Immature natural killer cell (primary cell): ENCODE data around the gene MXRA7. TPM values are rescaled to one million over a fixed set of nuclear protein-coding genes. Genes with fewer than 3 reads are reported as not detected.
"Not testable (repeated sequence)": the region's sequence is repeated elsewhere in the genome, so short reads cannot be mapped to it uniquely, and the experiment has no call there.

Experiments used
- DNase-seq, 3 donors: peaks; one replicate each; pipeline ENCODE4 v3.0.0; 2022; ENCODE audit warnings: mixed read lengths in 1 of 3
- H3K27ac Mint-ChIP-seq, 6 donors: one replicate each; pipeline ENCODE4 v1.8.0; 2020; ENCODE audit warnings: mixed read lengths in 6 of 6, mild to moderate bottlenecking in 5 of 6, inconsistent platforms in 4 of 6, moderate library complexity in 3 of 6
- H3K27me3 Mint-ChIP-seq, 3 donors: one replicate each; pipeline ENCODE4 v1.8.0; 2020 to 2021; ENCODE audit warnings: low read depth in 3 of 3, mild to moderate bottlenecking in 3 of 3, mixed read lengths in 3 of 3, moderate library complexity in 3 of 3, inconsistent platforms in 1 of 3
- H3K36me3 Mint-ChIP-seq, 3 donors: one replicate each; pipeline ENCODE4 v1.8.0; 2020; ENCODE audit warnings: mixed read lengths in 3 of 3, inconsistent platforms in 2 of 3, mild to moderate bottlenecking in 2 of 3
- H3K4me1 Mint-ChIP-seq, 2 donors: one replicate each; pipeline ENCODE4 v1.8.0; 2020; ENCODE audit warnings: inconsistent platforms in 2 of 2, mild to moderate bottlenecking in 2 of 2, mixed read lengths in 2 of 2, moderate library complexity in 1 of 2
- H3K4me3 Mint-ChIP-seq, 5 donors: one replicate each; pipeline ENCODE4 v1.8.0; 2020; ENCODE audit warnings: mild to moderate bottlenecking in 5 of 5, mixed read lengths in 5 of 5, inconsistent platforms in 3 of 5, moderate library complexity in 3 of 5
- H3K9me3 Mint-ChIP-seq, 6 donors: one replicate each; pipeline ENCODE4 v1.8.0; 2020; ENCODE audit warnings: mild to moderate bottlenecking in 6 of 6, mixed read lengths in 6 of 6, inconsistent platforms in 4 of 6, moderate library complexity in 3 of 6
- polyA plus RNA-seq, 3 donors: library from polyadenylated mRNA; unstranded; fragments of 300-500 nt; fragmentation: Illumina TruSeq; gene quantifications; one replicate each; pipeline ENCODE4 v1.2.3, GENCODE V29; 2021

The MXRA7 gene
- 10 to 100 TPM; 23.6 to 60.6 (median 56.7) TPM for polyA plus RNA-seq

GRCh38 chr17:76710863-76711611 lies at the start of gene MXRA7:
Gene MXRA7, minus strand, starts transcription at chr17:76710965. Its CDS starts 19 bp downstream, at chr17:76710946.
- H3K27me3 Mint-ChIP-seq: peaks cover 10 to 24% (median 19%) of the 10 kb centered on the region in 3 donors
- H3K27ac Mint-ChIP-seq: peak within 1 kb of the TSS; percentile 82 to 95 (median 88)
- DNase-seq: peak; percentile 77 to 80 (median 79)
- H3K9me3 Mint-ChIP-seq: no peaks in the 10 kb centered on the region
- H3K4me3 Mint-ChIP-seq: peak within 1 kb of the TSS; percentile 79 to 84 (median 81)
- peaks cover 7 to 9% (median 8%) of the 10 kb centered on the region in 3 donors for H3K36me3 Mint-ChIP-seq
- peaks cover 40 to 60% of the 10 kb centered on the region in 2 donors for H3K4me1 Mint-ChIP-seq

GRCh38 chr17:76758570-76758969 lies 47.8 kb upstream of the MXRA7 start:
- peaks cover 5 to 6% of the 10 kb centered on the region in 2 donors for H3K4me1 Mint-ChIP-seq
- H3K9me3 Mint-ChIP-seq: no peaks in the 10 kb centered on the region
- DNase-seq: no peak
- H3K4me3 Mint-ChIP-seq: no peak overlapping the region
- no peak overlapping the region for H3K27ac Mint-ChIP-seq
- H3K36me3 Mint-ChIP-seq: peaks cover 5 to 14% (median 11%) of the 10 kb centered on the region in 3 donors
- no peaks in the 10 kb centered on the region for H3K27me3 Mint-ChIP-seq

- Mint-ChIP-seq H3K27me3 (no peaks in the 10 kb centered on the region), H3K4me3 (no peak overlapping the region), H3K27ac (peak overlapping the region in 1 of 6 donors; percentile 17), H3K9me3 (no peaks in the 10 kb centered on the region), H3K4me1 (peaks cover 12 to 16% of the 10 kb centered on the region in 2 donors), H3K36me3 (peaks cover 8 to 14% (median 11%) of the 10 kb centered on the region in 3 donors)
- DNase-seq: no peak
These were observed 46.5 kb upstream of the MXRA7 start for GRCh38 chr17:76757256-76757655.

- Mint-ChIP-seq H3K27me3 (no peaks in the 10 kb centered on the region), H3K9me3 (no peaks in the 10 kb centered on the region), H3K4me3 (no peak overlapping the region), H3K36me3 (peaks cover 10 to 16% (median 11%) of the 10 kb centered on the region in 3 donors), H3K4me1 (peaks cover 15 to 16% of the 10 kb centered on the region in 2 donors), H3K27ac (no peak overlapping the region)
- no peak for DNase-seq
These were observed 44.5 kb upstream of the MXRA7 start for GRCh38 chr17:76755285-76755684.

GRCh38 chr17:76753061-76753961 lies 42.5 kb upstream of the MXRA7 start:
- H3K27me3 Mint-ChIP-seq: no peaks in the 10 kb centered on the region
- peak overlapping the region; percentile 79 to 85 (median 82) for H3K27ac Mint-ChIP-seq
- peaks cover 15 to 16% of the 10 kb centered on the region in 2 donors for H3K4me1 Mint-ChIP-seq
- peak overlapping the region; percentile 58 to 80 (median 69) for H3K4me3 Mint-ChIP-seq
- no peak for DNase-seq
- peaks cover 15 to 19% (median 16%) of the 10 kb centered on the region in 3 donors for H3K36me3 Mint-ChIP-seq
- H3K9me3 Mint-ChIP-seq: no peaks in the 10 kb centered on the region

- Mint-ChIP-seq H3K4me1 (peaks cover 15 to 16% of the 10 kb centered on the region in 2 donors), H3K27me3 (no peaks in the 10 kb centered on the region), H3K4me3 (peak overlapping the region in 2 of 5 donors; percentile 18 to 77), H3K36me3 (peaks cover 12 to 13% (median 12%) of the 10 kb centered on the region in 3 donors), H3K27ac (peak overlapping the region in 5 of 6 donors; percentile 25 to 88 (median 47)), H3K9me3 (no peaks in the 10 kb centered on the region)
- DNase-seq: no peak
These were observed 41.2 kb upstream of the MXRA7 start for GRCh38 chr17:76752006-76752405.

GRCh38 chr17:76751416-76751993 lies 40.7 kb upstream of the MXRA7 start:
- no peaks in the 10 kb centered on the region for H3K27me3 Mint-ChIP-seq
- peaks cover 9 to 15% (median 14%) of the 10 kb centered on the region in 3 donors for H3K36me3 Mint-ChIP-seq

GRCh38 chr17:76748657-76749056 lies 37.9 kb upstream of the MXRA7 start:
- no peaks in the 10 kb centered on the region for H3K27me3 Mint-ChIP-seq
- no peak overlapping the region for H3K27ac Mint-ChIP-seq
- H3K4me1 Mint-ChIP-seq: peaks cover 10 to 11% of the 10 kb centered on the region in 2 donors
- H3K4me3 Mint-ChIP-seq: no peak overlapping the region
- no peaks in the 10 kb centered on the region for H3K9me3 Mint-ChIP-seq
- DNase-seq: no peak
- H3K36me3 Mint-ChIP-seq: peaks cover 17 to 35% (median 25%) of the 10 kb centered on the region in 3 donors

More at GRCh38 chr17:76751416-76751993, 40.7 kb upstream of the MXRA7 start:
- Mint-ChIP-seq H3K27ac (peak overlapping the region in 1 of 6 donors; percentile 29), H3K9me3 (no peaks in the 10 kb centered on the region), H3K4me1 (peaks cover 15 to 16% of the 10 kb centered on the region in 2 donors), H3K4me3 (no peak overlapping the region)
- DNase-seq: no peak

- no peak for DNase-seq
- Mint-ChIP-seq H3K4me1 (peaks cover 2 to 3% of the 10 kb centered on the region in 2 donors), H3K27me3 (no peaks in the 10 kb centered on the region), H3K27ac (no peak overlapping the region), H3K9me3 (no peaks in the 10 kb centered on the region), H3K36me3 (peaks cover 22 to 35% (median 22%) of the 10 kb centered on the region in 3 donors), H3K4me3 (no peak overlapping the region)
These were observed 37.1 kb upstream of the MXRA7 start for GRCh38 chr17:76747716-76748363.

- H3K36me3 Mint-ChIP-seq: peaks cover 24 to 43% (median 26%) of the 10 kb centered on the region in 3 donors
- H3K27me3 Mint-ChIP-seq, H3K9me3 Mint-ChIP-seq, H3K4me1 Mint-ChIP-seq, H3K27ac Mint-ChIP-seq, DNase-seq, H3K4me3 Mint-ChIP-seq: not testable (repeated sequence)
These were observed 35.0 kb upstream of the MXRA7 start for GRCh38 chr17:76745785-76746184.

GRCh38 chr17:76744747-76745146 lies 34.0 kb upstream of the MXRA7 start:
- Mint-ChIP-seq H3K27me3 (no peaks in the 10 kb centered on the region), H3K27ac (no peak overlapping the region)

GRCh38 chr17:76742958-76743357 lies 32.2 kb upstream of the MXRA7 start:
- Mint-ChIP-seq H3K36me3 (peaks cover 19 to 34% (median 23%) of the 10 kb centered on the region in 3 donors), H3K27me3 (peaks cover 2 to 10% (median 5%) of the 10 kb centered on the region in 3 donors)

More at GRCh38 chr17:76744747-76745146, 34.0 kb upstream of the MXRA7 start:
- Mint-ChIP-seq H3K4me1 (peaks cover 1 to 2% of the 10 kb centered on the region in 2 donors), H3K4me3 (no peak overlapping the region), H3K36me3 (peaks cover 24 to 39% (median 27%) of the 10 kb centered on the region in 3 donors), H3K9me3 (no peaks in the 10 kb centered on the region)
- no peak for DNase-seq

More at GRCh38 chr17:76742958-76743357, 32.2 kb upstream of the MXRA7 start:
- no peak overlapping the region for H3K27ac Mint-ChIP-seq
- peaks cover 16 to 20% of the 10 kb centered on the region in 2 donors for H3K4me1 Mint-ChIP-seq
- no peaks in the 10 kb centered on the region for H3K9me3 Mint-ChIP-seq
- no peak for DNase-seq
- no peak overlapping the region for H3K4me3 Mint-ChIP-seq
